Activated CD8-positive, alpha-beta memory T cell treated with anti-CD3 and anti-CD28 coated beads for 48 hours (primary cell): ENCODE data around the gene SERP1.

ENCODE experiments used
- DNase-seq, 3 experiments: peaks; one replicate each; pipeline ENCODE4 v3.0.0-alpha.2; 2020; ENCODE audit warnings: low read depth in 2 of 3, low spot score in 2 of 3

SERP1 gene

GRCh38 chr3:150546226-150547044, at the start of gene SERP1, which contains the start of gene EIF2A:
Gene SERP1 (minus strand): TSS chr3:150546496. CDS start chr3:150546135, 361 bp downstream.
Gene EIF2A (plus strand): TSS chr3:150546787. CDS start chr3:150546803, 16 bp downstream.
- DNase-seq = peak; percentile 91 to 98 (median 97)

- no peak for DNase-seq
Measured at GRCh38 chr3:150594150-150594549, 47.9 kb upstream of the SERP1 start.

GRCh38 chr3:150589759-150590158, 43.5 kb upstream of the SERP1 start:
- DNase-seq = no peak

- no peak for DNase-seq
Measured at GRCh38 chr3:150588027-150588830, 41.9 kb upstream of the SERP1 start.

GRCh38 chr3:150583028-150583427, 36.7 kb upstream of the SERP1 start:
- no peak for DNase-seq

GRCh38 chr3:150582620-150583019, 36.3 kb upstream of the SERP1 start:
- DNase-seq = no peak

- no peak for DNase-seq
Measured at GRCh38 chr3:150581174-150581573, 34.9 kb upstream of the SERP1 start.

- DNase-seq = no peak
Measured at GRCh38 chr3:150577855-150578254, 31.6 kb upstream of the SERP1 start.

GRCh38 chr3:150567328-150567727, 21.0 kb upstream of the SERP1 start:
- DNase-seq = no peak

GRCh38 chr3:150564243-150564642, 17.9 kb upstream of the SERP1 start:
- no peak for DNase-seq

- no peak for DNase-seq
Measured at GRCh38 chr3:150557725-150558124, 11.4 kb upstream of the SERP1 start.

- DNase-seq = no peak
Measured at GRCh38 chr3:150556792-150557191, 10.5 kb upstream of the SERP1 start.

- no peak for DNase-seq
Measured at GRCh38 chr3:150555859-150556436, 9.7 kb upstream of the SERP1 start.

GRCh38 chr3:150547045-150547741, 897 bp upstream of the SERP1 start:
- DNase-seq = no peak

GRCh38 chr3:150545419-150546225, 674 bp downstream of the SERP1 start:
- peak in 2 of 3 experiments; percentile 5 to 15 for DNase-seq

GRCh38 chr3:150544726-150545125, 1.6 kb downstream of the SERP1 start:
- no peak for DNase-seq

- DNase-seq = no peak
Measured at GRCh38 chr3:150544041-150544440, 2.3 kb downstream of the SERP1 start.

- no peak for DNase-seq
Measured at GRCh38 chr3:150543531-150543930, 2.8 kb downstream of the SERP1 start.

GRCh38 chr3:150543128-150543527, 3.2 kb downstream of the SERP1 start:
- DNase-seq = no peak

GRCh38 chr3:150540991-150541390, 5.3 kb downstream of the SERP1 start:
- no peak for DNase-seq
